Sigmoid colon (tissue), 7 donors: Measurements from ENCODE around the gene AK8. TPM values are rescaled to one million over a fixed set of nuclear protein-coding genes. Genes with fewer than 3 reads are reported as not detected.
"Not testable (repeated sequence)": the region's sequence is repeated elsewhere in the genome, so short reads cannot be mapped to it uniquely, and the experiment has no call there.

Experiments
- DNase-seq: peaks from one replicate; pipeline ENCODE4 v3.0.0-alpha.2; 2019
- H3K27ac ChIP-seq, 4 donors: fragments of 200-600 bp; sonication (generic); one replicate each; pipeline ENCODE4 v1.5.1; 2016 to 2019; ENCODE audit warnings: mild to moderate bottlenecking in 1 of 4
- H3K27me3 ChIP-seq, 3 donors: fragments of 200-600 bp; sonication (generic); one replicate each; pipeline ENCODE4 v1.5.1; 2019; ENCODE audit warnings: mild to moderate bottlenecking in 1 of 3
- H3K36me3 ChIP-seq, 4 donors: fragments of 200-600 bp; sonication (generic); one replicate each; pipeline ENCODE4 v1.5.1; 2016 to 2019
- H3K4me1 ChIP-seq, 4 donors: fragments of 200-600 bp; sonication (generic); one replicate each; pipeline ENCODE4 v1.5.1; 2017 to 2019
- H3K4me3 ChIP-seq, 4 donors: fragments of 200-600 bp; sonication (generic); one replicate each; pipeline ENCODE4 v1.5.1; 2017 to 2019; ENCODE audit warnings: mild to moderate bottlenecking in 2 of 4, moderate library complexity in 1 of 4
- H3K9me3 ChIP-seq, 4 donors: fragments of 200-600 bp in 3 of 4; sonication (generic) in 3 of 4; one replicate each; pipeline versions ENCODE4 v1.5.1 to v1.6.1; 2013 to 2019
- CTCF ChIP-seq, 4 experiments: fragments of 450-650 bp in 3 of 4; fragments of 200-600 bp in 1 of 4; IDR thresholded peaks; one replicate each; pipeline ENCODE4 v1.5.1; 2016 to 2019; ENCODE audit warnings: antibody characterized with exemption in 4 of 4, mild to moderate bottlenecking in 3 of 4, moderate library complexity in 2 of 4
- EP300 ChIP-seq, 4 donors: sonication (generic); formaldehyde crosslinking; IDR thresholded peaks; one replicate each; pipeline ENCODE4 v1.6.1; 2017; ENCODE audit warnings: antibody characterized with exemption in 4 of 4
- POLR2A ChIP-seq, 2 donors: fragments of 450-650 bp; IDR thresholded peaks; one replicate each; pipeline ENCODE4 v1.6.1; 2016; ENCODE audit warnings: antibody characterized with exemption in 2 of 2, mild to moderate bottlenecking in 2 of 2, moderate library complexity in 2 of 2
- POLR2AphosphoS5 ChIP-seq, 4 donors: sonication (generic); formaldehyde crosslinking; IDR thresholded peaks; one replicate each; pipeline ENCODE4 v1.6.1; 2017; ENCODE audit warnings: antibody characterized with exemption in 4 of 4
- WGBS, 2 donors: extraction: QIAGEN DNeasy Blood & Tissue Kit; methylation state at CpG; one replicate each; pipeline ENCODE4 v1.1.7; 2013; 5-methylcytosine and 5-hydroxymethylcytosine counted together
- intact Hi-C: fragments of 100-400 bp; cut with DNase I; formaldehyde crosslinking; loops from one replicate; pipeline ENCODE4 v1.15.1; 2023
- polyA plus RNA-seq, 3 donors: library from polyadenylated mRNA; stranded (reverse); fragments of 200-250 nt; gene quantifications; one replicate each; pipeline ENCODE4 v1.2.3, GENCODE V29; 2013
- total RNA-seq, 4 donors: library from RNA; depleted of rRNA; stranded (reverse); fragments of >200 nt; gene quantifications; one replicate each; pipeline ENCODE4 v1.1.0, GENCODE V29; 2016
- donor health status: healthy with polysubstance abuse.
- donor health status: Bipolar disorder and iron deficiency.
- donor health status: healthy.

AK8 gene
- total and polyA plus RNA-seq, 7 donors: 0.25 to 1.2 (median 0.59) TPM; not detected in 3

- intact Hi-C loops: no loop called here
- Histone ChIP-seq H3K4me1 (no peaks in the 10 kb centered on the region), H3K36me3 (no peaks in the 10 kb centered on the region), H3K27me3 (peaks cover 0 to 40% (median 0%) of the 10 kb centered on the region in 3 donors), H3K9me3 (no peaks in the 10 kb centered on the region), H3K27ac (no peak overlapping the region), H3K4me3 (no peak overlapping the region)
- no peak for TF ChIP-seq POLR2AphosphoS5 (IDR thresholded peaks at IDR 0.05)
- TF ChIP-seq EP300 (IDR thresholded peaks at IDR 0.05): no peak
- no peak for TF ChIP-seq CTCF (IDR thresholded peaks at IDR 0.05)
- no peak for TF ChIP-seq POLR2A (IDR thresholded peaks at IDR 0.05)
- 65 to 69% methylated on average over 13 of the region's 13 CpGs for WGBS, 2 donors
- DNase-seq: no peak
Measured at GRCh38 chr9:132717326-132717945, 160.6 kb downstream of the AK8 start.

GRCh38 chr9:132716007-132716406 lies 162.1 kb downstream of the AK8 start:
- Histone ChIP-seq H3K36me3 (no peaks in the 10 kb centered on the region), H3K9me3 (no peaks in the 10 kb centered on the region), H3K4me1 (no peaks in the 10 kb centered on the region), H3K4me3 (no peak overlapping the region), H3K27me3 (peaks cover 0 to 40% (median 0%) of the 10 kb centered on the region in 3 donors), H3K27ac (no peak overlapping the region)
- TF ChIP-seq POLR2A (IDR thresholded peaks at IDR 0.05) (no peak), CTCF (IDR thresholded peaks at IDR 0.05) (no peak), EP300 (IDR thresholded peaks at IDR 0.05) (no peak), POLR2AphosphoS5 (IDR thresholded peaks at IDR 0.05) (no peak)
- no peak for DNase-seq
- WGBS, 2 donors: 85 to 92% methylated on average over 4 of the region's 4 CpGs
- intact Hi-C loops: no loop called here

- H3K4me1 ChIP-seq: no peaks in the 10 kb centered on the region
- no peak overlapping the region for H3K4me3 ChIP-seq
- no peak for DNase-seq
- H3K27ac ChIP-seq: no peak overlapping the region
- no peaks in the 10 kb centered on the region for H3K36me3 ChIP-seq
- TF ChIP-seq EP300 (IDR thresholded peaks at IDR 0.05): no peak
- WGBS, 2 donors: 65 to 81% methylated on average over 5 of the region's 5 CpGs
- intact Hi-C loops: no loop called here
- H3K27me3 ChIP-seq: peaks cover 0 to 18% (median 0%) of the 10 kb centered on the region in 3 donors
- no peaks in the 10 kb centered on the region for H3K9me3 ChIP-seq
Measured at GRCh38 chr9:132712753-132713152, 165.3 kb downstream of the AK8 start.

- H3K27me3 ChIP-seq: peaks cover 0 to 8% (median 0%) of the 10 kb centered on the region in 3 donors
- WGBS, 2 donors: 87% methylated on average over 3 of the region's 3 CpGs
- intact Hi-C loops: no loop called here
Measured at GRCh38 chr9:132711846-132712245, 166.2 kb downstream of the AK8 start.

GRCh38 chr9:132711152-132711551 lies 166.9 kb downstream of the AK8 start:
- H3K36me3 ChIP-seq, DNase-seq, H3K4me3 ChIP-seq, H3K9me3 ChIP-seq, H3K4me1 ChIP-seq, intact Hi-C loops, H3K27me3 ChIP-seq, H3K27ac ChIP-seq: not testable (repeated sequence)
- 93 to 94% methylated on average over 5 of the region's 5 CpGs for WGBS, 2 donors

More at GRCh38 chr9:132711846-132712245, 166.2 kb downstream of the AK8 start:
- DNase-seq: no peak
- Histone ChIP-seq H3K36me3 (no peaks in the 10 kb centered on the region), H3K4me3 (no peak overlapping the region), H3K9me3 (no peaks in the 10 kb centered on the region), H3K27ac (no peak overlapping the region), H3K4me1 (no peaks in the 10 kb centered on the region)
- TF ChIP-seq POLR2AphosphoS5 (IDR thresholded peaks at IDR 0.05): no peak
- TF ChIP-seq CTCF (IDR thresholded peaks at IDR 0.05): no peak
- TF ChIP-seq POLR2A (IDR thresholded peaks at IDR 0.05): no peak
- no peak for TF ChIP-seq EP300 (IDR thresholded peaks at IDR 0.05)

GRCh38 chr9:132710333-132710732 lies 167.8 kb downstream of the AK8 start:
- no peaks in the 10 kb centered on the region for H3K9me3 ChIP-seq
- WGBS, 2 donors: 84 to 86% methylated on average over 6 of the region's 6 CpGs
- TF ChIP-seq CTCF (IDR thresholded peaks at IDR 0.05): no peak
- TF ChIP-seq POLR2A (IDR thresholded peaks at IDR 0.05): no peak
- TF ChIP-seq POLR2AphosphoS5 (IDR thresholded peaks at IDR 0.05): no peak
- no peak for TF ChIP-seq EP300 (IDR thresholded peaks at IDR 0.05)
- DNase-seq: no peak
- no peak overlapping the region for H3K4me3 ChIP-seq
- H3K36me3 ChIP-seq: no peaks in the 10 kb centered on the region
- H3K27me3 ChIP-seq: no peaks in the 10 kb centered on the region
- intact Hi-C loops: no loop called here
- no peak overlapping the region for H3K27ac ChIP-seq
- H3K4me1 ChIP-seq: no peaks in the 10 kb centered on the region
